Fibroblast of skin of abdomen (primary cell): ENCODE measurements around the gene SETD7.
A peak's percentile ranks its signal among the peaks of the same experiment; 100 is the strongest.
"Not testable (repeated sequence)": the region's sequence is repeated elsewhere in the genome, so short reads cannot be mapped to it uniquely, and the experiment has no call there.

ENCODE experiments used
- DNase-seq: peaks from one replicate; pipeline ENCODE4 v3.0.0-alpha.2; 2013

SETD7 gene

DNA sequence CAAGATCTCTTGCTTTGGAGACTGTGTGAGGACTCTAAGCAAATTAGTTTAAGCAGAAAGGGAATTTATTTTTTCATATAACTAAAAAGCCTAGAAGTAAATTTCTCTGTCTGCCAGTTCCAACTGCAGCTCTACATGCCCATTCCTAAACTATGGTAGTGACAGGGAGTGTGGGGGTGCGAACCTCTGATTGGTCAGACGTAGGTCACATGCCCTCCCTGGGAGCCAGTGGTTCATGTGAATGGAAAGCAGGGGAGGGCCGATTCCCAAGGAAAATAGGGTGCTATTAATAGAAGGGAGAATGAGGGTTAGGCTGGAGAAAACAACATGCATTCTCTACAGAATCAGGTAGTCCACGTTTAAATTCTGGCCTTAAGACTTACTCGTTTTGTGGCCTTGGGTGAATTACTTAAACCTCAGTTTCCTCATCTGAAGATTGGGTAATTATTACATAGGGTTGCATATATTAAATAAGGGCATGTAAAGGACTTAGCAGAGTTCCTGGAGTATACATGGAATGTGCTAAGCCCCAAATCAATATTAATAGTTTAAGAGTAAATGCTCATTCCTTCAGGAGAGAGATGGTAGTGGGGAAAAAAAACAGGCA, 94.9 kb downstream of the SETD7 start:
- no peak for DNase-seq

DNA sequence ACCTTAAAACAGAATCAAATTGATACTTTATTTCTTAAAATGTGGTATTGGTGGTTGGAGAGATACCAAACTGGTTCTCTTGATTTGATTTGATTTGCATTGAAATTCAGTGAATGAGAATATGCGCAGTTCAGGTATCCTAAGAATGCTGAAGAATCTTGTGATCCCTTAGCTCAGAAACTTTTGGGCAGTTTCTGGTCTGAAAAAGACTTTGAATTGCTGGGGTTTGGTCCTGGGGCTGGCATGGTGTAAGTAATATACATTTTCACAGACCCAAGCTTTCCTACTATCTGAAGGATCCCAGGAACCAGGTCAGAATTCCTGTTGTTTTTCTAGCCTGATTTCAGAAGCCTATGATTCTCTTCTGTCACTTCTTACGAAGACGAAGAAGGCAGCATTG, 95.5 kb downstream of the SETD7 start:
- DNase-seq: no peak

GRCh38 chr4:139458999-139459398, 97.0 kb downstream of the SETD7 start:
- no peak for DNase-seq

GRCh38 chr4:139458543-139458942, 97.5 kb downstream of the SETD7 start:
- no peak for DNase-seq

DNA sequence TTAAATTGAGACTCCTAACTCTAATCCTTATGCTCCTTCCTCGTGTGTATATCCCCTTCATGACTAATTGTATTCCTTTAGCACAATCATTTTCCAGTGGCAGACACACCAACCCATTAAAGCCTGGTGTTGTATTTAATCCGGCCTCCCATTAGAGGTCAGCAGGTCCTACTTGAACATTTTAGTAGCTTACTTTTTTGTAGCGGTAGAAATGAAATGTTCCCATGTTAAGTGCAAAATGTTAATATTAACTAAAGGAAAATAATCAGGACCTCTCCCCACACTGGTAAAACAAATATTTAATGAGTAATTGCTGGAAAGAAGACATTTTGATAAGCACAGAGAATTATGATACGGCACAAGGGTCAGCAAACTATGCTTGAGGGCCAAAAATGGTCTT, 98.7 kb downstream of the SETD7 start:
- DNase-seq: no peak

- DNase-seq: no peak
Measured at GRCh38 chr4:139455126-139455538, 100.9 kb downstream of the SETD7 start.

DNA sequence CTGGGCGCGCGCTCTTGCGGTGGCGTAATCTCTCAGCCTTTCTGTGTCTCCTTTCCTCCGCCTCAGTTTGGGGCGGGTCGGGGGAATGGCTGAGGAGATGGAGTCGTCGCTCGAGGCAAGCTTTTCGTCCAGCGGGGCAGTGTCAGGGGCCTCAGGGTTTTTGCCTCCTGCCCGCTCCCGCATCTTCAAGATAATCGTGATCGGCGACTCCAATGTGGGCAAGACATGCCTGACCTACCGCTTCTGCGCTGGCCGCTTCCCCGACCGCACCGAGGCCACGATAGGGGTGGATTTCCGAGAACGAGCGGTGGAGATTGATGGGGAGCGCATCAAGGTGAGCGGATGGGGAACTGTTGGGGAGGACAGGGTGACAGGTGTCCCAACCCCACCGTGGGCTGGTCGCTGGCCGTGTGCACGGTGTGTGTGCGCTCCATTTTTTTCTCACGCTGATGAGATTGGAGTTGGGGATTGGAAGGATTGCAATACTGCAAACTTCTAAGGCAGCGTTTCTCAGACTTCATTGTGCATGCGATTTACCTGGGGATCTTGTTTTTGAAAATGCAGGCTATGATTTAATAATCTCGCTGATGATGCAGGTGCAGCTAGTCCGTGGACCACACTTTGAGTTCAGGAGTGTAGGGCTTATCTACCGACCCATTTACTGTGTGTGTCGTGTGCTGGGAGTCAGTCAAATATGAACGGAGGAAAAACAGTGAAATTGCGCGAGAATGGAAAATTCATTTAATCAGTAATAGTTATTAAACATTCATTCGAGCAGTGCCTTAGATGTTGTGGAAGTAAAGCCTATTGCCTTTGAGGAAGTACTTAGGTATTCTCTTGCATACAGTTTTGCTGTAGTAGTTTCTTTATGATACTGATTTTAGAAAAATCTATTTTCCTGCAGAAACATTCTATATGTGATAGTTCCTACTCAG, 101.6 kb downstream of the SETD7 start, which contains the start of gene RAB33B:
Gene RAB33B (plus strand): TSS at position 11 of the 935 bp plus-strand sequence. CDS start 75 bp downstream, at position 86.
- no peak for DNase-seq

- DNase-seq: peak; percentile 98
Measured at GRCh38 chr4:139453371-139454110, 102.5 kb downstream of the SETD7 start.

DNA sequence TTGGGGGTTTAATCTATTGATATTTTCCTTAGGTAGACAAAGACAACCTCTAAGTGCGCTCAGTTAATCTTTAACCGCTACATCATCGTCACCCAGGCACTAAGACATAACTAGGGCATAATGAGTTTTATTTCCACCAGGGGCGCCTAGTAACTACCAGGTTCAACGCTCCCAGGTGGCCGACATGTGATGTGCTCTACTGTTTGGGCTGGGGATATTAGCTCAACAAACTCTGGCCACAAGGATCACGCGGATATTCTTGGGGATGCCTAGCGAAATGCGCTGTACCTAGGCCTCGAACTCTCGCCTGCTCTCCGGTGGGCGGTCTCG, 103.0 kb downstream of the SETD7 start:
- DNase-seq: no peak

- DNase-seq: no peak
Measured at GRCh38 chr4:139451997-139452396, 104.0 kb downstream of the SETD7 start.

GRCh38 chr4:139450586-139450985, 105.4 kb downstream of the SETD7 start:
- no peak for DNase-seq

GRCh38 chr4:139447078-139447477, 108.9 kb downstream of the SETD7 start:
- DNase-seq: not testable (repeated sequence)
